H4 (cell line): Measurements from ENCODE around the gene TOM1L2. TPM values are rescaled to one million over a fixed set of nuclear protein-coding genes. Genes with fewer than 3 reads are reported as not detected.

Experiments
- DNase-seq: peaks from one replicate; pipeline ENCODE4 v3.0.0-alpha.2; 2015; ENCODE audit warnings: low spot score
- total RNA-seq: library from RNA; depleted of rRNA; stranded (reverse); fragments of >200 nt; shearing (Covaris generic); gene quantifications from 2 replicates; pipeline ENCODE4 v1.2.3, GENCODE V29; 2014

The TOM1L2 gene
- total RNA-seq, 1 experiment from 2014 or later, result 13.4 TPM

DNA sequence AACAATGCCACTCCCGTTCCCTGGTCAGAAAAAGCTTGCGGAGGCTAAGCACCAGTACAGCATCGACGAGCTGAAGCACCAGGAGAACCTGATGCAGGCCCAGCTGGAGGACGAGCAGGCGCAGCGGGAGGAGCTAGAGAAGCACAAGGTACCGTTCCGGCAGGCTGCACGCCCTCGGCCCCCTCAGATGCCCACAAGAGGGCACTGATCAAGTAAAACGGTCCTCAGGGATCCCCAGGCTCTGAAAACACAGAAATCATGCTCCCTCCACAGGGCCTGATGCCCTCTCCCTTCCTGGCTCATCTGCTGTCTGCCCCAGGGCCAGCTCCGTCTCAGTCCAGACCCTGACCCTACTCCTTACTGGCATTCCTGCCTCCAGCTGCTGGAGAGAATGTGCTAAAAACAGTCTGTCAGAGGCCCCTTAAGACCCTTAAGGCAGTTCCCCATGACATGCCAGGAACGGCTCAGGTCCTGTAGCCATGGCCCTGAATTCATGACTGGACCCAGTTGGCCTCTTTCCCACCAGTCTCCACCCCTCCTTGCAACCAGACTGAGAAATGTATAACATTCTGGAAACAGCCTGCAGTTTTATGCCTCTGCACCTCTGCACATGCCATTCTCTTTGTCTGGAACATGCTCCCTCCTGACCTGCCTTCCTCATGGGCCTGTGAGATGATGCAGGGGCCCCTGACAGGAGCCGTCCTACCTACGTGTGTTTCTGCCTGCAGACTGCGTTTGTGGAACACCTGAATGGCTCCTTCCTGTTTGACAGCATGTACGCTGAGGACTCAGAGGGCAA, 22.3 kb upstream of the TOM1L2 start:
- no peak for DNase-seq

DNA sequence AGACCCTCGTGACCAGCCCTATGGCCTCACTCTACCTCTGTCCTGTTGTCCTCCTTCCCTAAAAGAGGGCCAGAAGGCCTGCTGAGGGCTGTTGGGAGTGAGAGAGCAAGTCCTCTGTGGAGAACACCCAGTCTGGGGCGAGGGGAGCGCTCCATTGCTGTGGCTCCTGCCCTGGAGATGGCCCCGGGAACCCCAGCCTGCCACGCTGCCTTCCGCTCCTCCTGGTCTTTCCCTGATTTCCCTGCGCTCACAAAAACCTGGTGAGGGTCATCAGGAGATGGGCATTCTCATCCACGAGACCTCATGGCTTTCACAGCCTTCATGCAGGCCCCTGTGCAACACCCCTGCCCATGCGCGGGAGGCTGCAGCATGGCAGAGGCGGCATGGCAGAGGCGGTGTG, 21.7 kb upstream of the TOM1L2 start:
- no peak for DNase-seq

DNA sequence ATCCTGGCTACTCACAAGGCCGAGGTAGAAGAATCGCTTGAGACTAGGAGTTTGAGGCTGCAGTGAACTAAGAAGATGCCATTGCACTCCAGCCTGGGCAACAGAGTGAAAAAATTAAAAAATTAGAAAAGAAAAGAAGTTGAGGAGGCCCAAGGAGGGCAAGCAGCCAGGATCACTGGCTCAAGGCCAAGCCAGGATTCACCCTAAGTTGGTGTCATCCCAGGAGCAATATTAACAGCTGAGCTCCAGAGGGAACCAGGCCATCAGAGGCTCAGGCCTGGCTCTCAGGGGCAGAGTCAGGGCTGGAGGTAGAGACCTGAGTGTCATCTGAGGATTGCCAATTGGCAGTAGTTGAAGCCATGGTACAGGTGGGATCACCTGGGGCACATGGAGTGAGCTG, 21.2 kb upstream of the TOM1L2 start:
- DNase-seq, result no peak

DNA sequence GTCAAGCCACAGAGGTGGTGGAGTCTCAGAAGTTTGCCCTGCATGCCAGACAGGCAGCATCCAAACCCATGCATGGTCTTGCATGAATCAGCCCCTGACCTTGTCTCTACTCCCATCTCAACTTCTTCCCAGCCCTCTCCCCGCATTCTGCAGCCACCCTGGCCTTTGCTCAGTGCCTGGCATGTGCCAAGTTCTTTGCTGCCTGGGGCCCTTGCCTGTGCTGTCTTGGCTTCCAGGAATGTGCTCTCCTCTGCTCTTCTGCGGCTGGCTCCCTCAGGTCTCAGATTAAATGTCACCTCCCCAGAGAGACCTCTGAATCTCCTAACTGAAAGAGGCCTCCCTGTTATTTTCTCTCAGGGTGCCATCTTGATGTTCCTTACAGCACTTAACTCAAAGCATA, 18.1 kb upstream of the TOM1L2 start:
- no peak for DNase-seq

DNA sequence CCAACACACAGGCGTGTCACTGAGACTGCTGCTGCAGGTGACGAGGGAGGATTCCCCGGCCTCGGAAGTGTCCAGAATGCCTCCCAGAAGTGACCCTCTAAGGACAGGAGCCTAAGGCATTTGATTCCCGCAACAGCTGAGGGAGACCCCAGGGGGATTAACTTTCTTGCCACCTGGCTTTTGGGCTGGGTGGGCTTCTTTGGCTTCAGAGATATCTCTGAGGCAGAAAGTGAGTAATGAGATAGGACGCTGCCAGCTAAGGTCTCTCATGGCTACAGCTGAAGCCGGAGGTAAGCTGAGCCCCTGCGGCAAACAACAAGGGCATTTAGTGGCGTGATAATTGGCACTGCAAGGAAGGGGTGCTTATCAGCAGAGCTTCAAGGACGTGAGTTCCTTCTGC, 17.4 kb upstream of the TOM1L2 start:
- DNase-seq, result no peak

DNA sequence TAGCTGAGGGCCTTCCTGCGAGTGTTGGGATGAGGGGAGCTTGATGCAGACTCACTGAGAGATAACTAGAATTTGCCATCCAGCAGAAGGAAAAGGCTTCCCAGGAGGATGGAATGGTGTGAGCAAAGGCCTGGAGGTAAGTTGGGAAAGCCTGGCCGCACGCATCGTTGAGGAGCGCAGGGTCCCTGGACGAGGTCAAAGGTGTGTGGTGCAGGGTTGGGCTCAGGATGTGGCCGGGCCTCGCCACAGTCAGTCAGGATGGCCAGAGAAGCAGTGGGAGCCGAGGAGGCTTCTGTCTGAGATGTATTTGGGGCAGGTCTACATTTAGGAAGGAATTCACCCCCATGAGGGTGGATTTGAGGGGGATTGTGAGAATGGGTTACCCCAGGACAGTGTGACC, 16.9 kb upstream of the TOM1L2 start:
- no peak for DNase-seq

DNA sequence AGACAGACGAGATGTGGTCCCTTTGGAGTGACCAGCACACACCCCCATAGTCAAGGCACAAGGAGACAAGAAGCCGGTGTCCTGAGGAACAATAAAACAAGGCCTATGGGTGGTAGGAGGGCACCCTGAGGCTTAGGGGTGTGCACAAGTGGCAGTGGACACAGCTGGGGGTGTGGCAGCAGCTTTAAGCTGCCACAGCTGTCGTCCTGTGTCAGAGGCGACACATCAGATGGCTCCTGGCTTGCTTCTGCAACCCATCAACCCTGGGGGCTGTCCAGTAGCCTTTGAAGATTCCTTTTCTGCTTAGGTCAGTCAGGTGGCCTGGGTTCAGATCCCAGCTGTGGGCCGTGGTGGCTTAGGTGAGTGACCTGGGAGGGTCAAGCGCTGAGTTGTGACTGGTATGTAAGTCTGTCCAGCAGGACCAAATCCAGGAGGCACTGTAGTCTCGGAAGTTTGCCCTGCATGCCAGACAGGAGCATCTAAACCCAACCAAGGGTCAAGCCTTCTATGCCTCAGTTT, 16.3 kb upstream of the TOM1L2 start:
- no peak for DNase-seq

DNA sequence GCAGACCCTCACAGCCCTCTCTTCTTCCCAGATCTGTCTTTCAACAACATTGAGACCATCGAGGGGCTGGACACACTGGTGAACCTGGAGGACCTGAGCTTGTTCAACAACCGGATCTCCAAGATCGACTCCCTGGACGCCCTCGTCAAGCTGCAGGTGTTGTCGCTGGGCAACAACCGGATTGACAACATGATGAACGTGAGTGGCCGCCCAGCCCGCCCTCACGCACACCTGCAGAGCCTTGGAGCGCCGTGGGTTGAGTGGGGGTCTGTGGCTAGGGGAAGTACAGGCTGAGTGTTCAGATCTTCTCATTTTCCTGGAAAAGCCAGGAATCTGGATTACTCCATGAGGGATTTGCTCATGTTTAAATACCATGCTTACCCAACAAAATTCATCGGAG, 15.7 kb upstream of the TOM1L2 start:
- DNase-seq, result no peak

DNA sequence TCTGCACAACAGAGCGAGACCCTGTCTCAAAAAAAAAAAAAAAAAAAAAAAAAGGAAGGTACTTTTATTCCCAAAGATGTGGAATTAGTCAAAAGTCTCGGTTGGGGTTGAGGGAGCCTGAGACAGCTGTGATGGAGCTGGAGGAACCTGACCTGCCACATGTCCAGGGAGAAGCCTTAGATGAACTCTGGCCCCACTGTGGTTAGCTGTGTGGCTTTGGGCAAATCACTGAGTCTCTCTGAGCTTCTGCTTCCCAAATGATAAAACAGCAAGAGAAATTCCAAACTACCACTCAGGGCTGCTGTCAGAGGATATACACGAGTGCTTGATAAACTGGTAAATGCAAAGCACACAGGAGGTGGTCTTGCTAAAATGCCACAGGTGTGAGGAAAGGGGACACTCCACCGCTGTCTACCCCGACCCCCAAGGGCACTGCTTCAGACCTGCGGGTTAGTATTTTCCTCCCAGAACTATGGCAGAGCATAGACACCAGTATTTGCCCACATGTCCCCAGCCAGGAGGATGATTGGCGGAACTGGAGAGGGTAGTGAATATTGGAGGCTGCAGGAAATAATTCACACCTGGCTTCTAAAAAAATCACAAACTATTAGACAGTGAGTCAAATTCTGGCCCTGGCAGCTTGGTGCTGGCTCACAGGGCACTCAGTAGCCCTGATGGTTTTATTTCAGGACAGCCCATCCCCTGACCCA, 15.1 kb upstream of the TOM1L2 start:
- DNase-seq, result no peak

DNA sequence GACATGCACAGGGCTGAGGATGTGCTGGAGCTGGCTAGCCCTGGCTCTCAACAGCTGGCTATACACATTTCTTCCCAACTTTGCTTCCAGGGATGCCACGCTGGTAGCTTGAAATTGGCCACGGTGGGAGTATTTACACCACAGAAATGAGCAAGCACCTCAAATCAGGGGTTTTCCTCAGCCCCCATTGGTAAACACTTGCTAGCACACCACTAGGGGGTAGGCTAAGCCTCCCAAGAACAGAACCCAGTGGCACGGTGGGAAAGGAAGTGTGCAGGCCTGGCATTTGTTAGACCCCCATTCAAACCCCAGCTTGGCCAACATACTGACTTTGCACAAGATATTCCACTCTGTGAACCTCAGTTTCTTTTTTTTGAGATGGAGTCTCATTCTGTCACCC, 13.4 kb upstream of the TOM1L2 start:
- no peak for DNase-seq

DNA sequence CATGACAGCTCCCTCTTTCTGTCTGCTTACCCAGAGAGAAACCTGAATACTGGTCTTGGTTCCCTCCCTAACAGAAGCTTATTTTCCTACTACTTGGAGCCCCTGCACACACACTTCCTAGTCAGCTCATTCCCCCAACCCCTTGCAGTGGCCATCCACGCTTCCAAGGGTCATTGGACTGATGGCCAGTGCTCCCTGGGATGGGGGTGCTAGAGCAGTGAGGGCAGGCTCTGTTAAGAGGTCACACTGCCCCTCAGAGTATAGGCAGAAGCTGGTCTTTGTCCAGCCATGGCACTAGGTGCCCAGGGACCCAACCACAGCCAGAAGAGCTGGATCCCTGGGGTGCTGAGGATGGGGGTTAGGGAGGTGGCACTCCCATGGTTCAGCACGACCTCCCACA, 13.0 kb upstream of the TOM1L2 start:
- no peak for DNase-seq

DNA sequence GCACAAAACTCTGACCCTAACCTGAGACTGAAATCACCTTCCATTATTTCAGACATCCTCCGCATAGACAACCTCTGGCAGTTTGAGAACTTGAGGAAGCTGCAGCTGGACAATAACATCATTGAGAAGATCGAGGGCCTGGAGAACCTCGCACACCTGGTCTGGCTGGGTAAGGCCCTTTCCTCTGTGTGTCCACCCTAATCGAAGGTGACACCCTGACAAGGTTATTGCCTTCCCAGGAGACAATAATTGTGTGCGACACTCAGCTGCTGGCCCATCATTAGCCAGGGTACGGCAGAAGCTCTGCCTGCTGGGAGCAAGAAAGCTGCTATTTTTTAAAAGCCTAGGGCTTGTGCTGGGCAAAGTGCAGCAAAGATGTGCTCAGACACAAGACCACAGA, 11.6 kb upstream of the TOM1L2 start:
- DNase-seq, result no peak

DNA sequence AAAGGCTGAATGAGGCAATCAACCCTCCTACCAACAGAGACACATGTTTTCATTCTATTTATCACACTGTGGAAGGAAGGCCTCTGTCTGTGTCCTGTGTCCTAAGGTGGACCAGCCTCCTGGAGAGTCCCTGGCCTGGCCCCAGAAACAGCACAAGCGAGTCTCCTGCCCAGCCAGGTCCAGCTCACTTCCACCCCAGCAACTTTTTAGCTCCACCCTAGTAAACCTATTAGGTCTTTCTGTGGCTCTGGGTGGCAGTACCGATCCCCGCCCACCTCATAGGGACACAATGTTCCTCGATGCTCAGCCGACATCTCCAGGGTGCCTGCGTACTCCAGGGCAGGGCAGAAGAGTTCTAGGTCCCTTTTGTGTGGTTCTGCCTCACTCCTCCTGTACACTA, 11.2 kb upstream of the TOM1L2 start:
- DNase-seq, result no peak

DNA sequence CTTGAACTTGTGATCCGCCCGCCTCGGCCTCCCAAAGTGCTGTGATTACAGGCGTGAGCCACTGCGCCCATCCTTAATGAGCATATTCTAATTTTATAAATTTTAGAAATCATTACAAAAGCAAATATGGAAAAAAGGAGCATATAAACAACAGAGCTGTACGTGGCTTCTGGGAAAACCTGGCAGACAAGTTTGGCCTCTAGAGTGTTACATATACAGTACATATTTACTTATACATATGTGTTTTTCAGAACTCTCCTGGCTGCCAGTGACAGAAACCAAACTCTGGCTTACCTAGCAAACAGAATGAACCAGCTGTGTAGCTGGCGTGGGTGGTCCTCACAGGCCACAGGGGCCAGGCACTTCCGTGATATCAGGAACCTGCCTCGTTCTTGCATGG, 10.6 kb upstream of the TOM1L2 start:
- DNase-seq, result no peak

DNA sequence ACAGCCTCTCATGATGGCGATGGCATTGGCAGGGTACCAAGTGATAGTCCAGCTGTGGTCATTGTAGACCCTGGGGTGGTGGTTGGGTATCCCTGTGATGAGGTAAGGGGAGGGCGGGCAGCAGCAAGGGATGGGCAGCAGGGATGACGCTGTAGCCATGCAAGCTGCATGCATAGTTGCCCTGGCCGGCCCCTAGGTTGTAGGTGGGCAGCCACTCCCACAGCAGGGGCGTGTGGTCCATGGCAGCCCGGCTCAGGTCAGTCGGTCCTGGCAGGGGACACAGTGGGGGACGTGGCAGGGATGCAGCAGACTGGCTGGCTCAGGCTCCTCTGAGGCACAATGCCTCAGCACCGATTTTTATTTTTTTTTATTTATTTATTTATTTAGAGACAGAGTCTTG, 9.1 kb upstream of the TOM1L2 start:
- no peak for DNase-seq

DNA sequence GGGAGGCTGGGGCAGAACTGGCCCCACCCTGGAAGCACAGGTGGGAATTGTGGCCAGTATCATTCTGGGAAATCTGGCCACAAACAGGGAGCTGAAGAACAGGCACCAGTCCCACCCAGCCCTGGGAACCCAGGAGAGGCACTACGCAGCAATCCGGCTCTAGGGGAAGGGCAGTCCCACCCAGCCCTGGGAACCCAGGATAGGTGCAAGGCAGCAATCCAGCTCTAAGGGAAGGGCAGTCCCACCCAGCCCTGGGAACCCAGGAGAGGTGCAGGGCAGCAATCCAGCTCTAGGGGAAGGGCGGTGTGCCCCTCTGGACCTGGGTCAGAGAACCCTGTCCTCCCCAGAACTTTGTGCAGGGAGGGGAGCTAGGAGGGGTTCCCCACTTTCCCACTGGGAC, 7.6 kb upstream of the TOM1L2 start:
- no peak for DNase-seq

DNA sequence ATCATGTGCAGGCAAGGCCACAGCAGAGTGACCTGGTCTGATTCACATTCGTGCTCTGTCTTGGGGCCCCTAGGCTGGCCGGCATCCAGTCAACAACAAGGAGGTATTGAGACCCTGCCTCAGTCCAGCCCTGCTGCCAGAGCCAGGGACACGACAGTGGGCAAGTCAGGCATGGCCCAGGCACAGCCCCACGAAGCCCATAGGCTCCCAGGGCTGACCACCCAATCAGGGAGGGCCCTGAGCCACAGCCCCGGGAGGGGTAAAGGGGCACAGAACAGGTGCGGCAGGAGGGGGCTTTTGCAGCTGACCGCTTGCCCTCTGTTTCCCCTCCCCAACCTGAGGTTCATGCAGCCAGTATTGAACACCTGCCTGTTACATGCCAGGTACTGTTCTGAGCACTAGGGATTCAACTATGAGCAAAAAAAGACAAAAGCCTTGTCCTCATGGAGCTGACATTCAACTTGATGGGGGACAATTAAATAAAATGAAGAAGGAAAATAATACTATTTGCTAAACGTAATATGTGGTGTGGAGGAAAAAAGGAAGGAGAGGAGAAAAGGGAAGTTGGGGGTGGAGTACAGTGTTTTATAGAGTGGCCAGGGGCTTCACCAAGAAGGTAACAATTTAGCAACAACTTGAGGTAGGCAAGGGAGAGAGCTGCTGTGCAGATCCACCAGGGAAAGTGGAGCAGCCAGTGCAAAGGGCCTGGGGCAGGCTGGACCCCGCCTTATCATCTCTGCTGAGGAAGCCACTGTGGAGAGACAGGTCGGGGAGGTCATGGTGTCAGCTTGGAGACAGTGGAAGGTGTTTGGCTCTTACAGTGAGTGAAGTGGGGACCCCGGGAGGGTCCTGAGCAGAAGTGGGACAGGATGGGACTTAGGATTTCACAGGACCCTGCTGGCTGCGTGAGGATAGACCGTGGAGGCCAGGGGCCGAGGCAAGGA, 6.6 kb upstream of the TOM1L2 start:
- no peak for DNase-seq

DNA sequence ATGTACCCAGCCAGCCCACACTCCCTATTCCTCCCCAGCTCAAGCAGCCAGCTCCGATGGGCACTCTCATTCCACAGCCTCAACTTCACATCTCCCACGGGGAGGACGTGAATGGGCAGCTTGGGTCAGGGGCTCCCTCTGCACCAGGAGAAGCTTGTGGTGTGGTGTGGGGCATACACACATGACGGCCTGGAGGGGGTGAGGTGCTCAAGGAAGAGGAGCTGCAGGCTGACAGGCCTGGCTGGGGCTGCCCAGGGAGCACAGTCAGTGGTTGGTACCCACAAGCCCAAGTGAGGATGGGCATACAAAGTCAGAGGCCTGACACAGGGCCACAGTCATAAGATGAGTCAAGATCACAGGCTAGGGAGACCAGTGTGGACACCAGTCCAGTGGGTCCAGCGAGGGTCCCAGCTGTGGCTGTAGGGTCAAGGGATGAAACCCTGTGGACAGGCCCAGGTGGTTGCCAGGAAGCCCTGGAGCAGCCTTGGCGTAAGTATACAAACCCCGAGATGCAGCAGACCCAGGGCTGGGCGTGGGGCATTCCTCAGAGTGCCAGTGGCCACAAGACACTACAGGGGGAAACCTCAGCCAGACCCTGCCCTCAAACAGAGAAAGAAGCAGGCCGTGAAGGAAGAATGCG, 4.9 kb upstream of the TOM1L2 start:
- DNase-seq, result no peak

DNA sequence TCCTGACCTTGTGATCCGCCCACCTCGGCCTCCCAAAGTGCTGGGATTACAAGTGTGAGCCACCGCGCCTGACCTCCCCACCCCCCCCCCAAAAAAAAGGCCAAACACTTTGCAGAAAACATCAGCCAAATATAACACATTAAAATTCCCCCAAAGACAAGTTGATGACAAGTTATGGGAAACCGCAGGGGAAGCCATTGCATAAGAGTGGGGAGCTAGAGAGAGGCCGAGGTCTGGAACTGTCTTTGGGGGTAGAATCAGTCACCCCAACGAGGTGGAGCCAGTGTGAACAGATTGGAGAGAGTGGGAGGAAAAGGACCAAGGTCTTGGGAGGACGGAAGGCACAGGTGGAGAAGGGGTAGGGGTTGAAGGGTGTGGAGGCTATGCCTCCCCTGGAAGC, 3.2 kb upstream of the TOM1L2 start:
- no peak for DNase-seq

DNA sequence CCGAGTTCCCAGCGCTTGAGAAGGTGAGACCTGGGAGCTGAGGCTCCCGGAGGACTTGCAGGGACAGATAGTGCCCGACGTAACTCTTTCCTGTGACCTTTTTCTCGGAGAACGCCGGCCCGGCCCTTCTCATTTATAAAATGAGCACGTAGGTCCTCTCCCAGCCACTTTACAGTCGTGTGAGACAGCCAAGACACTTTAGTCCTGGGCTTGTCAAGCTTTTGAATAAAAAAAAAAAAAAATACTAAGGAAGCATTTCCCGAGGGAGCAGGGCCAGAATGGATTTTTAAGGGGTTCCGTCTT, 703 bp upstream of the TOM1L2 start:
- DNase-seq, result no peak

DNA sequence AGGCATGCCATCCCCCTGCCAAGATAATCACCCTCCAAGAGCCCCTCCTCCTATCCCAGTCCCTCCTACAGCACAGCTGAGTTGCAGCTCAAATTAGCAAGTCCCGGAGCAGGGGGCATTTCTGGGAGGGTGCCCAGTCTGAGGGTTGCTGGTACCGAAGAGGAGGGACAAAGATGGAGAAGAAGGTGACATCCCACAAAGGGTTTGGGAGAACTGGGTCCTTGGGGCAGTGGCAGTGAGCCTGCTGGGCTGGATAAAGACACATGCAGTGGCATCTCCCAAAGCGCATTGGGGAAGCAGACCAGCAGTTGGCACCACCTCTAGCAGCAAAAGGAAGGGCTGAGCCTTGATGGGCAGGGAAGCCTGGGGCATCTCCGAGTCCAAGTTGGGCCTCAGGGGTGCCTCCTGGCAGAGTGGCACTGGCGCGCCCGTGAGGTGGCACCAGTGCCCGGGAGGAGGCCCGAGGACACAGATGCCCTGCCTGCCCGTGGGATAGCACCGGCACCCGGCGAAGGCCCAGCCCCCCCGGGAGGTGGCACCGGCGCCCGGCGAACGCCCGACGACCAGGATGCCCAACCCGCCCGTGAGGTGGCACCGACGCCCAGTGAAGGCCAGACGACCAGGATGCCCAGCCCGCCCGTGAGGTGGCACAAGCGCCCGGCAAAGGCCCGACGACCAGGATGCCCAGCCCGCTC, 622 bp downstream of the TOM1L2 start:
- DNase-seq, result no peak
